HG03108 (cell line): Measurements from ENCODE around the gene TBL1X.
"Not testable (repeated sequence)": the region's sequence is repeated elsewhere in the genome, so short reads cannot be mapped to it uniquely, and the experiment has no call there.

ENCODE experiments used
- ATAC-seq: cut with Tn5 transposase; IDR thresholded peaks from one replicate; pipeline ENCODE4 v1.9.1; 2021; ENCODE audit warnings: moderate library complexity; ENCODE audit not compliant: unreplicated experiment

The TBL1X gene

DNA sequence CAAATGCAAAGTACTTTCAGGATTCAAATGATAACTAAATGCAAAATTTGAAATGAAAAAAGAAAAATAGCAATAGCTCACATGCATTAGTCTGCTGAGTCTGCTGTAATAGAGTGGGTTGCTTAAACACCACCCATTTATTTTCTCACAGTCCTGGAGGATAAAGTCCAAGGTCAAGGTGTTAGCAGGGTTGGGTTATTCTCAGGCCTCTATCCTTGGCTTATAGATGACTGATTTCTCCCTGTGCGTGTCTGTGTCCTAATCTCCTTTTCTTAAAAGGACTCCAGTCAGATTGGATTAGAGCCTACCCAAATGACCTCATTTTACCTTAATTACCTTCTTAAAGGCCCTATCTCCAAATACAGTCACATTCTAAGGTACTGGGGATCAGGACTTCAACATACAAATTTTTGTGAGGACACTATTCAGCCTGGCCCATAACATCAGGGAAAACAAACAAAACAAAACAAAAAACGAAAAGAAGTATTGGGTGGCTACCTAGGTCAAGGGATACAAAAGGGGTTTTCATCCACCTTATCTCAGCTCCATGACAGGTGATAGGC, 6.3 kb upstream of the TBL1X start:
- no peak for ATAC-seq

DNA sequence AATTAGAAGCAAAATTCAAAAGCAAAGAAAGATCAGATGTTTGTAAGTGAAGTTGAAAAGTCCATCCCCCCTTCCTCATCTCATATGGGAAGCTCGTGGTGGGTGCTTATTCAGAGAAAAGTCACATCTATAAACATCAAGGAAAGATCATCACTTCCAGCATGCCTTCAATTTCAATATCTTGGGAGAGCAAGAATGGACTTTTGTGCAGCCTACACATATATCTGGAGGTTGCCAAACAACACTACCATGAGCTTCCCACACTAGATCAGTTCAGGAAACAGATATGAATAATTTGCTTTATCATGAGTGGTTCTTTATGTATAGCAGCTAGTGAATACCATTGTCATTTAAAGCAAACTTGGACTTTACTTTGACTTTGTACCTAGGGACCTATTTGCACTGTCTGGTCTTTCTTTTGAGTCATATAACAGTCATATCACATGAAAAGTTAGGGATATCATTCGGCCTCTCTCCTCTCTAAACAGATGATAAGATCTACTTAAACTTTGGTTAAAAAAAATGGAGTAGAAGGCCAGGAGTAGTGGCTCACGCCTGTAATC, 5.6 kb upstream of the TBL1X start:
- ATAC-seq = no peak

DNA sequence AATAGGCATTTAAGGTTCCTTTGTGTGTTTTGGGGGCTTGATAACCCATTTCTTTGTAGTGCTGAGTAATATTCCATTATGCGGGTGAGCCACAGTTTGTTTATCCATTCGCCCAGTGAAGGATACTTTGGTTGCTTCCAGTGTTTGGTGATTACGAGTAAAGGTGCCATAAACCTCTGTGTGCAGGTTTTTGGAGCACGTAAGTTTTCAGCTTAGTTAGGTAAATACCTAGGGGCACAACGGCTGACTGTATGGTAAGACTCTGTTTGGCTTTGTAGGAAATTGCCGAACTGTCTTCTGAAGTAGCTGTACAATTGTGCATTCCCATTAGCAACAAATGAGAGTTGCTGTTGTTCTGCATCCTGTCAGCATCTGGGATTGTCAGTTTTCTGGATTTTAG, 3.8 kb upstream of the TBL1X start:
- no peak for ATAC-seq

DNA sequence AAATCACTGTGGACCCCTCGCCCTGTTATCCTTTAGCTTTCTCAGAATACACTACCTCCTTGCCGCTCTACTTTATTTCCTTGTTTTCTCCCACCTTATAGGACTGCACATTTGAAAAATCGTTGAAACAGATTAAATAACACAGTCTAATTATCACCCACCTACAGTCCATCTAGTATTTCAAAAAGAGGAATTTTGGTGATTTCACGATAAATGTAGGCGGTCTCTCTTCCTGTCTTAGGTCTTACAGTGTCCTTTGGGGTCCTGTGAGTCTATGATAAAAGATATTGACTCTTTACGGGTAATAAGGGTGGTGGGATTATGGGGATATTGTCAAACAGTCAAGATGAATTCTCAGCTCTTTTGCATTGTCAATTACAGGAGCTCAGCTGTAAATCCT, 2.4 kb upstream of the TBL1X start:
- ATAC-seq = no peak

DNA sequence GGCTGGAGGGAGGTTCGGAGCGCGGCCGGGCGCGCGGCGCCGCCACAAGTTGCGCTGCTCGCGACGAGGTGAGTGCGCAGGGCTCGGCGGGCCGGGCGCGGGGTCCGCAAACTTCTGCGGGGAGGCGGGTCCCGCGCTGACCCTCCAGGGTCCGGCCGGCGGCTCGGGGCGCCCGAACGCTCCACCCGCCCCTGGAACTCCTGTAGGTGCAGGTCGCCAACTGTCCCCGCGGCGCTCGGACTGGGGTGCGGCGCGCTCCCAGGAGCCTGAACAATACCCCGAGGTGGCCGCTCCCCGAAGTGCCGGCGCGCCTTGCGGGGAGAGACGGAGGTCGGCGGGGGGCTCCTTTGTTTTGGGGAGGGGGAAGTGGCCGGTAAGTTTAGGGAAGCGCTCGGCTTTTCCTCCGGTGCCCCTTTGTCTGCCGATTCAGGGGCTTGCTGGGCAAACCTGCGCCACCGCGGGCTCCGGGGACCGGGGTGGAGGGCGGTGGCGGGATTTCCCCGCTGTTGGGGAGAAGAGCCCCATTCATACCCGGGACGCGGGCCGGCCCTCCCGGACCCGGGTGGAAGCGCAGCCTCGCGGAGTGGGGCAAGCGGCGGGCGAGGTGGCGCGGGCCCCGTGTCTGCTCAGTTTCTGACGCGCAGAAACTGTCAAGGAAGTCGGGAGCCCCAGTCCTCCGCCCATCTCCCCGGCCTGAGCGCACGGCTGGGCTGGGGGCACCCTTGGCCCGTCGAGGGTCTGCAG, 694 bp downstream of the TBL1X start:
- ATAC-seq = peak; percentile 13

DNA sequence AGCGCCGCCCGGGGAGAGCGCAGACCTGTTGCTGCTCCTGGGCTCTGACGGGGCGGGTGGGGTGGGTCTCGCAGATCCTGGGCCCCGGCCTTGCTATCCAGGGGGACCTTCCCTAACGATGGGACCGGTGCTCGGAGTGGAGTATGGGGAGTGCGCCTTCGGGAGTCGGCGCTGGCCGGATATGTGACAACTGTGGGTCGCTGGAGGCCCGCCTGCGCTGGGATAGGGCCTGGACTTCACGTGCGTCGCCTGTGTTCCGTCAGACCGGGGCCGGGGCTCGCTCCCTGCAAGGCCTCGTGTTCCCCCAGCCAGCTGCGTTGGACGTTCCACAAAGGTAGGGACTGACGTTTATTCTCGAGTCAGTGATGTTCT, 1.3 kb downstream of the TBL1X start:
- ATAC-seq = no peak

DNA sequence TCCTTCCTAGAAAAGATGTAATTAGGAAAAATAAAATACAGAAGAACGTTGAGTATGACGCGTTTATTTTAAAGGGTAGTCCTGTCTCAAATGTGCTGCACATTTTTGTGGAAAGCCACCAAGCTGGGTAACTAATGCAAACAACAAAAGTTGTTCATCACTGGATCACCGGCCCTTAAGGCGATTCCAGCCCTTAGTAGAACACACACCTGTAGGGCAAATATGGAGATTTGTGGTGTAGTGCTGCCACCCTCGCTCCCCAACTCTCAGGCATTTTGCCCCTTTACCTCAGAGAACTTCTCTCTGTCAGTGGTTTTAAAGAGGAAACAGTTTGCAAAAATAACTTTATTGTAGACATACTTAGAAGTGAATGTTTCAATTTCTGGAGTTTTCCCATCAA, 1.9 kb downstream of the TBL1X start:
- no peak for ATAC-seq

DNA sequence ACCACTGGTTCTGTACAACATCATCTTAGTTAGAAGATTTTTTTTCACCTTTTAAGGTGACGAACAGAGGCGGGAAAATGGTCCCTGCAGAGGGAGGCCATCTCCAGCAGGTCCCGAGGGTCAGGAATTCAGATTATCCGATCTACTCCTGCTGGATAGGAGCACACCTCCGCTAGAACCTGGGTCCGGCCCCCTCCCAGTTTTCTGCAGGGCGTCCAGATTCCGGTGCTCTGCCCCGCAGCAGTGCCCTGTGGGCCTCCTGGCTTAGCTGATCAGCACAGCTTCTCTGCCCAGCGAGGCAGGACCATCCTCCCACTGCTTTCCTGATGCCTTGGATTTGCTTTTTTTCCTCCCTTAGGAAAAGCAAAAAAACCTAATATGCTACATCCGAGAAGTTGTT, 2.3 kb downstream of the TBL1X start:
- no peak for ATAC-seq

DNA sequence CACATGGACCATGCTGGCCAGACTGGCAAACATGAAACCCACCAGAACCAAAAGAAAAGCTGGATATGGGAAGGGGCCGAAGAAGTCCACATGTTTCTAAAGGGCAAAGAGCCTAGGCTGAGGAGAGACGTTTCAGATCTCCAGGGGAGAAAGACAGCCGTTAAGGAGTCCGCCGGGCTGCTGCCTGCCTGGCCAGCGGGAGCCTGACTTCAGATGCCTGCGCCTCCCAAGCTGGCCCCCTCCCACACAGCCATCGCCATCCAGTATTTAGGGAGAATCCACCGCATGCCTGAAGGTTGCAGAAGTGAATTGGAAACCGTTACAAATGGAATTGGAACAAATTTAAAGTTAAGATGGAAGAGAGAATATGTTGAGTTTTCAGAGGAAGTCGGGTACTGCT, 2.9 kb downstream of the TBL1X start:
- no peak for ATAC-seq

DNA sequence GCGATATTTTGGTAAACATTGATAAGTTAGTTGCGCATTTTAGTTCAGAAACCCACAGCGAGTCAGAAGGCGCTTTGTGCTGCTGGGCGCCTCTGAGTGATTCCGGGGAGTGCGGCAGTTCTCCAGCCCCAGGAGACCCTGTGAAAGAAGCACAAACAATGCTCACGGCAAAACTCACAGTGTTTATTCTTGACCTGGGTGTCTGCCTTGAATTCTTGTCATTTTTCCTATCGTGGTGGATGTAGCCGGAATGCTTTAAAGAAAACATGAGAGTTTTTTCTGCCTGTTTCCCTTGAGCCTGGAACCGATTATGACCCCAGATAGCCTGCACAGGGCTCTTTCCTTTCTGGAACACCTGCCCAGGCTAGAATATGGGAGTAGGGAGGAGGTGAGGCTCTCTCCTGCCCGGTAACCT, 6.7 kb downstream of the TBL1X start:
- ATAC-seq = no peak

DNA sequence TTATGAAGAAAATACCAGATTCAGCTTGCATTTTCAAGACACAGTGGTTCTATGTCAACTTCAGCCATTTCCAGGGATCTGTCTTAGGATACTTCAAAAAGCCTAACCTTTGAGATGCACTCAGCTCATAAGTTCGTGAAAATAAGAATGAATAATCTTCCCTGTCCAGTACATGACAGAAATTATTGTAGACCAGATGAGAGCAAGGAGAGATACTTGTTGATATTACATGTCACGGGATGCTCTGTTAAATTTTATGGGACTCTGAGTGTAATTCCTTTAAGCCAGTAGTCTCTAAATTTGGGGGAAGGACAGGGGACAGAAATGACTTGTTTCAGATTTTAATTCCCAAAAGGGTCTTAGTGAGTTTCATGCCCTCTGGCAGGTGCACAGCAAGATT, 8.8 kb downstream of the TBL1X start:
- ATAC-seq = no peak

DNA sequence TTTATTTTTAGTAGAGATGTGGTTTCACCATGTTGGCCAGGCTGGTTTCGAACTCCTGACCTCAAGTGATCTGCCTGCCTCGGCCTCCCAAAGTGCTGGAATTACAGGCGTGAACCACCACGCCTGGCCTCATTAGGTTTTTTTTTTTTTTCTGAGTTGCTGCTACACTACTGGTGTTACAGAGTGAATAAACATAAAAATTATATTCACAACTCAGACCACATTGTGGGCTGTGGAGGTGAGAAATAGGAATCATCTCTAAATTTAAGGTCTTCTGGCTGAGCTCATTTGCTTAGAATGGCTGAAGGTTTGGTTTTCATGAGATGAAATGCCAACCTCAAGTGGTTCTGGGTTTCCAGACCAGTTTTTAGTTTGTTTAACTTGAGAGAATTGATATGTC, 10.6 kb downstream of the TBL1X start:
- not testable (repeated sequence) for ATAC-seq

DNA sequence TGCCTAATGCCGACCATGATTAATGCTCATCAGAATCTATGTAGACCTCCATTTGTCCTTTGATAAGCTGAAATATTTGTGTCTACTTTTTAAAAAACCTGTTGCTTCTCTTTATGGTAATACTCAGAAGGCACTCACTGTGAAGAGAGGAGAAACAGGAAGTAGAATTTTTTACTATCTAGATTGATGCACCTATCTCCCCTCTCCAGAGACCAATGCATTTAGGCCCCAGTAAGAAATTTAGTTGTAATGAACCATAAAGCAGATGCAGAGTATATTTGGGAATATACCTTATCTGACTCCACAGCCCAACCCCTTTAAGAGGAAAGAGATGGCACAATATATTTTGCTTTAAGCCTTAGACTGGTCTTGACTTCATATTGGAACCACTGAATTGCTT, 11.1 kb downstream of the TBL1X start:
- no peak for ATAC-seq

DNA sequence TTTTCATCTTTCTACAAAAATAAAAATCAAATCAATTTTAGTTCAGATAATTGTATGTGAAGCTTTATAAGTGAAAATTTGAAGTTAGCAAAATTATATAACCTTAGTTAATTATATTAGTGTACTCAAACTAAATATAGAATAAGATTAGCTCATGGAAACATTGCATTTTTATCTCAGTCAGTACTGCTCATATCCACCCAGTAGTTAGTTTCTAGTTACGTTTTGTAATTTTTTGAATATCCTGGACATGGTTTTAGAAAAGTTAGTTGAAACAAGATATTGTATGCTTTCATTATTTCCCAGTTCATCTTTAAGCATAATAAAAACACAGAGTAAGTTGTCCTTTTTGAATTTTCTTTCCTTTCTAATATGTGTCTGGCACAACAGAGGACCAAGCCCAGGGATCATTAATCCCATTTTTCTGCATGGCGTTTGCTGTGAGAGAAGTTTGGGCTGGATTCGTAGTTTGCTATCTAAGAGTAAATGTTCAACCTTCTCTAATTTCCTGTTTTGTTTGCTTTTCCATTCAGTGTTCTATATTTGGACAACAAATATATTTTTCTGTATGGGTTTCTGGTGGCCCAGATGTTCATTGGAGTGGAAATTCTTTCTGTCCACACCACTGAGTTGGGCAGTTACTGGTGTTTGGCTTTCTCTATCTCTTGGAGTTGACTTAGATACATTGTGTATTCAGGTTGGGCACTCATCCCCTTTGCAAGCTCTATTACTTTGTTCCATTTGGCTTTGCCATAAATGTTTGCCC, 12.1 kb downstream of the TBL1X start:
- no peak for ATAC-seq

DNA sequence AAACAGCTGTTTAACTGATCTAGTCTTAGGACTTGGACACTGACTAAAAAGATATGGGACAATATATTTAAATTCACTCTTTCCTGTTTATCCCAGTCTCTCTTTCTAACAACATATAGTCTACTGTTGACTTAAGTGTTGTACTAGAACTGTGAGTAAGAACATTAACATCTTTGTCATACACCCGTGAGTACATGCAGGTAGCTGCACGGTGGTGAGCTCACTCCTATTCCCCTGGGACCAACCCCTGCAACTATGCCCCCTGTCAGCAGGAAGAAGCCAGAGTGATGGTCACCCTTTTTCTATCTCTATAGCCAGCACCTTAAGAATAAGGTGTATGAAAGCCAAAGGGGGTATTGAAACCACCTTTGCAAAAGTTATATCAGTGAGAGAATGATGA, 17.6 kb downstream of the TBL1X start:
- no peak for ATAC-seq

DNA sequence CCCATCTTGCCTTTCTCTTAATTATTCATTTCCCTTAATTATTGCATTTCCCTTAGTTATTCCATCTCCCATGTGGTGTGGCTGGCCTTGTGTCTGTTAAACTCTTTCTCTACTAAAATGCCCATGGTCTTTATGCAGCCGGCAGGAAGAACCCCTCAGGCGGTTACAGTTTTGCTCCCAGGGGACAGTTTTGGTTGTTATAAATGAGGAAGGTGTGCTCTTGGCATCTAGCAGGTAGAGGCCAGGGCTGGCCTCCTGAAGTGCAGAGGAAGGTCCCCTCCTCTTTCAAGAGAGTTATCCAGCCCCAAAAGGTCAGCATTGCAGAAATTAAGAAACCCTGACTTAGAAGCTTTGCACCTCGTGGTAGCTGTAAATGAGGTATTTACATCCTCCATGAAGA, 18.0 kb downstream of the TBL1X start:
- no peak for ATAC-seq

DNA sequence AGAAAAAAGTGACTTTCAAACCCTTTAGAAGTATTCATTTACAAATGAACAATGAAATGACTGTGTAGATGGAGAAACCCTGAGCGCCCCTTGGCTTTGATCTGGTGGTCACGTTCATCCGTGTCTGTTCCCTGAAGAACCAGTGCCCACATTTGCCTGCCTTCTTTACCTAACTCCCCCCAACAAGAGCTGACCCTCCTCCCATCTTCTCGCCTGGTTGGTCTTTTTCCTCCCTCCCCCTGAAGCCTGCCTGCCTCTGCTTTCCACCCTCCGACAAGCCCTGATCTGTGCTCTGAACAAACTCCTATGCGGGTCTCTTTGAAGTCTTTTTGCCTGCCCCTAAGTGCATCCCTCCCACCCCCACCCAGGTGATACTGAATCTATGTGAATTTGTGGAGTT, 18.5 kb downstream of the TBL1X start:
- no peak for ATAC-seq

DNA sequence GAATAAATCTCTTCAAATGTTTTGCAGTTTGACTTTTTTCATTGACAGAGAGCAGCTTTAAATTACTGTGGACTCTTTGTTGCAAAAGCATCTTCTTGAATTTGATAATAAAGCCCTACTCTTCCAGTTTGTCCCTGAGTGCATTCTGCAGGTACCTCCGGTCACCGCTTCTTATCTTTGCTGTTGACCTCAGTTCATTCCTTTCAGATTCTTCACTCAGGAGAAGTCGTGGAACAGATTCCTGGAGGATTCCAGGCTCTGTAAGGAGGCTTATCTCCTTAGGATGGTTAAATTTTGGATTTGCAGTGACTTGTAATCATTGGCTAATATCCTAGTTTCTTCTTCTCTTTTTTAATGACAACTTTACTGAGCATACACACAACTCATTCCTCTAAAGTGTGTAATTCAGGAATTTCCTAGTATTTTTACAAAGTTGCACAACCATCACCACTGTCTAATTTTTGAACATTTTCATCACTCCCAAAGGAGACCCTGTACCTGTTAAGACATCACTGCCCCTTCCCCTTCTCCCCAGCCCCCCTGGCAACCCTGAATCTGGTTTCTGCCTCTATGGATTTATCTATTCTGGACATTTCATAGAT, 22.0 kb downstream of the TBL1X start:
- no peak for ATAC-seq

DNA sequence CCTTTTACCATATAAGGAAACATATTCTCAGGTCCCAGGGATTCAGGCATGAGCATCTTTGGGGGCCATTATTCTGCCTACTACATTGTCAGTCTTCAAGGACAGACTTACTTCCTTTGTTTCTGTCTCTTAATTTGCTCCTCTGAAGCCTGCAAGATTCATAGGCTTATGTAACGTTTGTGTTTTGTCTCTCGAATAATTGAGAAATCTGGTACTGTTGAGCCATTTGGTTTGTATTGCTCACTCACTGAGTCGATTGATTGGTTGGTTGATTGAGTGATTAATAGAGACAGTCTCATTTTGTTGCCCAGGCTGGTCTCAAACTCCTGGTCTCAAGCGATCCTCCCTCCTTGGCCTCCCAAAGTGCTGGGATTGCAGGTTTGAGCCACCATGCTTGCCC, 23.7 kb downstream of the TBL1X start:
- ATAC-seq = no peak

DNA sequence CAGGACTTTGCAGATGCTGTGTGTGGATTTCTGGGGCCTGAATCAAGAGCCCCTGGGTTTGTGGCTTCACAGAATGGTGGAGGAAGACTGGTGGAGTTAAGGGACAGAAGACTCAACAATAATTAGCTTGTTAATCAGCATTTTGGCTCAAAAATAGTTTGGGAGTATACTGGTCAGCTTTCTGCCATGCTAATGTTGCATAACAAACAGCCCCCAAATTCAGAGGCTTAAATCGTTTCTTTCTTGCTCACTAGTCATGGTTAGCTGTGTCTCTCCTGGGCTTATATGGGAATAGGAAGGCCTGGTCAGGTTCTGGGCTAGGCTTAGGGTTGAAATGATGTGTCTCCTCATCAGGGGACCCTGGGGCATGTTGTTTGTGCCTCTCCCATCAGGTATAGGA, 24.4 kb downstream of the TBL1X start:
- no peak for ATAC-seq

DNA sequence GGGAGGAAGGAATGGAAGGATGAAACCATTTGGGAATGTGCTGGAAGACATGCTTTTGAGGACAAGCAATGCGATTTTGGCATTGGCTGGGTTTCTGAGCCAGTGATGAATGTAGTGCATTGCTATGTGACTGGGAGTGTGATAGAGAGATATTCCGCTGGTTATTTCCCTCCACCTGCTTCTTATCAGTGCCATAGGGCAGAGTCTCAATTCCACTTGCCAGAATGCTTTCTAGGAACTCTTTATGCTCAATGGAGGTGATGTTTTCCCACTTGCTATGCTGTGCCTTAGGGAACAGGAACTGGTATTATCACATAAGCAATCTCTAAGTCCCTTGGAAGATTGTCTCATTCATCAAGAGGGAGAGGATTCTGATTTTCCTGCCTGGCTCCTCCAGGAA, 28.0 kb downstream of the TBL1X start:
- ATAC-seq = no peak

DNA sequence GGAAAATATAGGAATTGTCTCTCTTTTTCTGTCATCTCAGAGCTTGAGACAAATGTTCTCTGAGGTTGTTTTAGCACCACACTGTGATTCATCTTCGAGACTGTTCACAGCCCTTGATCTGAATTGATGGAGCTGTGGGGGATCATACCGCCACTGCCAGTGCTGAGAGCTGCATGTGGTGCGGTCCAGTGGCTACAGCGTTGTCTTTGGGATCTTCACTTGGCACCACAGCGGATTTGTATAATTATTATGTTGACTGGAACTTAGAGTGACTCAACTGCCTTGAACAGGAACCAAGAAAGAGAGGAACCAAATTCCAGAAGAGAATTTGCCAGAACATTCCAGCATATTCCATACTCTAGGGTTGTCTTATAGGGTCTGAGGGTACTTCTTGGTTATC, 29.1 kb downstream of the TBL1X start:
- ATAC-seq = no peak
